Measurements from ENCODE around the gene TRMT11. TPM values are rescaled to one million over a fixed set of nuclear protein-coding genes. Genes with fewer than 3 reads are reported as not detected.
"Not testable (repeated sequence)": the region's sequence is repeated elsewhere in the genome, so short reads cannot be mapped to it uniquely, and the experiment has no call there.

TRMT11 gene
- polyA plus RNA-seq, 3 donors: 23.4 to 27.1 (median 26.3) TPM

DNA sequence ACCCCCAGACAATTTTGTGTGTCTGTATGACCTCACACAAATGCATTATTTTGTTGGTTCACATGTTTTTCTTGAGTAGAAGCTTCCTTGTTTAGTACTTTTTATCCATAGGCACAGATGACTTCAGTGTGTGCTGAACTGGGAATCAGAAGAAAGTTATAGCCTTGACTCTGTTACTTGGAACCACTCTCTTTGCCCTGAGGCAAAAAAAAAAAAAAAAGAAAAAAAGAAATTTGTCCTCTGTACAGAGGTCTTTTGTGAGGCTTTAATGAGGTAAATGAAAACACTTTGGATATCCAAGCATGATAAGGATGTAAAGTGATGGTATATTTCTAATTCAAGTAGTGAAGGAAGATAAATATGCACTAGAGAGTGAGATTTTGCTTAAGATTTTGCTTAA is 51.9 kb downstream of the TRMT11 start:
- no peak for DNase-seq

DNA sequence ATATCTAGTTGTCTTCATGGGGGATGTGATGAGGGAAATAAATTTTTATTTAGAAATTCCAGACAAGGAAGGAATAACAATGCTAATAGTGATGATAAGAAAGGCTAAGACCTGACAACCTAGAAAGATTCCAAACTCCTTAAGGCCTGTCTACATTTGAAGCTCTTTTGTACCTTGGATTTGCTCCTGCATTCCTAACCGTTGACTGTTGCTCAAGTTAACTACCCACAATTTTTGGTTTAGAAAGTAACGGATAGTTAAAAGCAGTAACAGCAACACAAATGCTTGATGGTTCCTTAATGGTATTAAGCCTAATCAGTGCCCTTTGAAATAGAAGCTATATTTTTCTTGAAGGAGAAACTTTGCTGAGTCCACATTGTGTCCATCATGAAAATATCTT is 52.9 kb downstream of the TRMT11 start:
- DNase-seq: no peak

DNA sequence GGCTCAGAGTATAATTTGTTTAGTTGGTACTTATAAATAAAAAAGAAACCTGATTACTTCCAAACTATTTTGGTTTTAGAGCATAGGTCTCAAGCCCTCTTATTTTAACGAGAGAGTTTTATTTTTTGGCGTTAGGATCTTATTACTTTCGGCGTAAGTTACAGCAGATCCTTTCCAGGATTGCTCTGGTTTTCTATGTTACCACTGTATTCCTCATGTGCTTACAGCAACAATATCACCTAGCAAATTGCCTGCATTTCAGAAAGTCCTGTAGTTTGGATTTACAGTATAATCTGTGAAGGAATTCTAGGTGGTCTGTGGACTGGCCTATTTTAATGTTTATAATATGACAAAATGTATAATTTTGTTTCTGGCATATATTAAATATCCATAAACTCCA is 54.1 kb downstream of the TRMT11 start:
- DNase-seq: no peak

DNA sequence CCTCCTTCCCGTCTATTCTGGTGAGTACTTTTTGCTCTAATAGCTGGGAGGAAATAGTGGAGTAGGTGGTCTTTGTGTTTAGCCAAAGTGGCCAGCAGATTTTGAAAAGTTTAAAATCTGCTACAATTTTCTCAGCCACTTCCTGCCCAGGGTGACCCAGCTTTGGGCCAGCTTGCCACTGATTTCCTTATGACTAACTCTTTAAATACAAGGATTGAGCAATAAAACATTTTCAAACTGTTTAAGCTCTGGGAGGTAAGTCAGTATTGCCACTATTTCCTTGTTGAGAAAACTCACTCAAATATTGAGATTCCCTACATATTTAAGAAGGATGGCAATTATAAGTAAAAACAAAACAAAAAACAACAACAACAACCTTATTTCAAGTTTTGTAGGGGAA is 54.5 kb downstream of the TRMT11 start:
- DNase-seq: no peak

DNA sequence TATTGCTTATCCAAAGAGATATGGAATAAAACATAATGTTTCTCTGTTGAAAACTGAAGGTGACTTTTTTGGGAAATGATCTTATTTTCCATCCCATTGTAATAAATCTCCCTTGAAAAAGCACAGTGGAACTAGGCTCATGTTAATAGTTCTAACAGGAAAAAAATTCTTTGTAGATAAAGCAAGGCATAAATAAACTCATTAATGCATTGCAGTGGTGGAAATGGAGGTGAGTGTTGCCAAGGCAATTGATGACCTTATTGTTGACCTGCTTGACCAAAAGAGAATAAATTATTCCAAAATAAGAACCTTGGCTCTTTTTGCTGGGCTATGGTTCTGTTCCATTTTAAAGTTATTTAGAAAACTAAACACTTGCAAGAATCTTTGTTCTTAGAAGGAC is 55.2 kb downstream of the TRMT11 start:
- DNase-seq: no peak

DNA sequence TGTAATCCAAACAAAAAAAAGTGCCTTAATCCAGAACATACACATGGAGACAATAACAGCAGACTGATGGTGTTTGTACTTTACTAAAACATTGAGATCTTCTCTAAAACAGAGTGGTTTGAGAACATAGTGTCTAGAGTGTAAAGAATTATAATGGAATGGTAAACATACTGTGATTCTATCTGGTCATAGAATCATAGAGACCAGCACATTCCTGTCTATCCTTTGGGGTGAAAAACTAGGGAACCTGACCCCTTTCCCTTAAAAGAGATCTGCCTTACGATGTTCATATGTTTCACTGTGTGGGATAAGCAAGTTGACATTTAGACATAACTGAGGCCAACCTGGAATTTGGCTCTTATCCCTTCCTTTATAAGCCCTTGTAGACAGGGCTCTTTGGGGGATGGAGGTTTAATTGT is 55.7 kb downstream of the TRMT11 start:
- DNase-seq: no peak

DNA sequence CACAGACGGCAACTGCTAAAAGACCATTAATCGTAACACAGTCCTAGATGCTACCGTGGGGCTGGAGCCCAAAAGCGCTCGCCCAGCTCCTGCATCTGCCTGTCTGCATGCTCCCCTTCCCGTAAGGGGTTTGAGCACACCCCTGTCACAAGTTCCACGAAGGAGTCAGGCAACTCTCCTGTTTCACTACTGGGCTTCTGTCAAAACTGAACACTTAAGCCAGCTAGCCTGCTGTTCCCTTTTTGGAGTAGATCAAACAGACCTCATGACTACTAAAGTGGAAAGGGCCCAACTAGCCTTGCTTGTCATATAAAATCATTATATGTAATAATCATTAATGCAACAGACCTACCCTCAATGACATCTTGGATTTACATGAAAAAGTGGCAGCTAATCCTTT is 61.3 kb downstream of the TRMT11 start:
- DNase-seq: no peak

DNA sequence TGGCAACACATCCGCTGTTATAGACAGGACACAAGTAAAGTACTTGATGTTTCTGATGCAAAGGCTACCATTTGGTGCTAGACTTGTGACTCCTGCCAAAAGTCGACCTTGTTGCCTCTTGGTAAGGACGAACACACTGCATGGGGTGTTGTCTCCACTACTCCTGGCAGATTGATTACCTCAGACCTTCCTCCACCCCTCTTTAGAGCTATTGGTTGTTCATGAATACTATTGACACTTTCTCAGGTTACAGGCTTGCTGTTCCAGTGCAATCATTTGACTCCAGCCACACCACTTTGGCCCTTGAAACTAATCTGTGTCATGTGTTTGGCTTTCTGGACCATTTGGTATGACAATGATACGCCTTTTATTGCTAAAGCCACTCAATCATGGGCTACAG is 62.3 kb downstream of the TRMT11 start:
- no peak for DNase-seq

DNA sequence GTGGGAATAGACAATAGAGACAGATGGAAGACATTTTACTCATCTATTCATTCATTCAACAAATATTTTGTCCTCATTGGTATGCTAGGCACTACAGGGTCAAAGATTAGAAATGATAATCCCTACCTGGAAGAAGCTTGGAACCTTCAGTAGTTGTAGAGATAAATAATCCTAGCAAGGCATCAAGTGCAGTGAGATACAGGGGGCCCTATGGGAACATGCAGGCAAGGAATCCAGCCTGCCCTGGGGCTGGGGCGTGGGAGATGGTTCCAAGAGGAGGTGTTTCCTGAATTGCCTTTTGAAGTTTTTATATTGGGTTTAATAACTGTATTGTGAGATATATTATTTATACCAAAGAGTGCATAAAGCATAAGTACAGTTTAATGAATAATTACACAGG is 64.5 kb downstream of the TRMT11 start:
- no peak for DNase-seq

DNA sequence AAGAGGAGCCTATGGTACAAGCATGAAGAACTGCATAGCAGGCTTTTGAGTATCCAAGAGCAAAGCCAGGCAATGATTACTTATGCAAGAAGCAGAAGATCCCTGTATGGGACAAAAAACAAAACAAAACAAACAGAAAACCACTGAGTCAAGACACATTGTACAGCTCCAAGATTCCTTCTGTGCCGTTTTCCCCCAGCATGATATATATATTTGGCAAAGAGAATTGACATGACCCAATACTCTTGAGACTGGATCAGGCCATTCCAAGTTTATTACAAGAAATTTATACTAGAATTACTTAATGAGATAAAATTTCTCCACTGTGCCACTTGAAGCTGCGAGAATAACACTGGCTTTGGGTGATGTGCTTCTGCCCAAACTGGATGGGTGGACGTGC is 65.5 kb downstream of the TRMT11 start:
- DNase-seq: no peak

DNA sequence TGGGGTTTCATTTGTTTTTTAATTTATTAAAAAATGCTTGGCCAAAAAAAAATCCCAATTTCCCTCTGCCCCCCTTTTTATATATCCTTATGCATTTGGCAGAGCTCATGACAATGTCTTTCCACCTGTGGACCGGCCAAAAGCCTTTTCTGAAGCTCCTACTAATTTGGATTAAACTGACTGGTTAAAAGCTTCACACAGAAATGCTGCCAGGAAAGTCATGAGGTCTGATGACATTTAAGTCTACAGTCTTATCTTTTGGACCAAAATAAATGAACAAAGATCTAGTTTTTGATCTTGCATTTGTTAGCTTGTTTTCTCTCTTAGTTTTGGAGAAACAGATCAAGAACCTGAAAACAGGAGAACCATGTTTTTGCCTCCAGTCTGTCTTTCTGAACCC is 66.1 kb downstream of the TRMT11 start:
- DNase-seq: no peak

DNA sequence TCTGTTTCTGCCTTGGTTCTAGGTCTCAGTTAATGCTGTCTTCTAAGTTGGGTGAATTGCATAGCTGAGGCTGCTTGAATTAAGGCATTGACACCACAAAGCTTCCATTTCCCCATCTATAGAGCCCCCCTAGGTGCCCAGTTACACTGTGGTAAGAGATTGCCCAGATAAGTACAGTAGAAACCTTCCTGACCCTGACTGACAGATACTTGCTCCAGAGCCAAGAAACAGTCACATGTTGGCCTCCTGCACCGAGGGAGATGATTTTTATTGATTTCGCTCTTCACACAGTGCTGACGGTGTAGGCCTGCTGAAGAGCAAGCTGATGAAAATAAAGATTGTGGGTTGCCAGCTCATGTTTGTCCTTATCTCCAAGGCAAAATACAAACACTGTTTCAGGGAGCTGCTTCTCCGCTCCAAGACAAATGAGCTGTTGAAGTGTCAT is 67.9 kb downstream of the TRMT11 start:
- DNase-seq: no peak

DNA sequence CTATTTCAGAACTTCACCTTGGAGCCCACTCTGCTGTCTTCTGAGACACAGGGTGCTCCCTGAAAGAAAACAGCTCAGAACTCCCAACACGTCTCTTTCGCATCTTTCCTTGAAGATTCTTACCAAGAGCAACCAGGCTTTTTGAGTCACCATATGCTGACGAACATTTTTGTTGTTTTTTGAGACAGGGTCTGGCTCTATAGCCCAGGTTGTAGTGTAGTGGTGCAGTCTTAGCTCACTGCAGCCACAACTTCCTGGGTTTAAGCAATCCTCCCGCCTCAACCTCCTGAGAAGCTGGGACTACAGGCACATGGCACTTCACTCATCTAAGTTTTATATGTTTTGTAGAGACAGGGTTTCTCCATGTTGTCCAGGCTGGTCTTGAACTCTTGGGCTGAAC is 68.5 kb downstream of the TRMT11 start:
- no peak for DNase-seq

DNA sequence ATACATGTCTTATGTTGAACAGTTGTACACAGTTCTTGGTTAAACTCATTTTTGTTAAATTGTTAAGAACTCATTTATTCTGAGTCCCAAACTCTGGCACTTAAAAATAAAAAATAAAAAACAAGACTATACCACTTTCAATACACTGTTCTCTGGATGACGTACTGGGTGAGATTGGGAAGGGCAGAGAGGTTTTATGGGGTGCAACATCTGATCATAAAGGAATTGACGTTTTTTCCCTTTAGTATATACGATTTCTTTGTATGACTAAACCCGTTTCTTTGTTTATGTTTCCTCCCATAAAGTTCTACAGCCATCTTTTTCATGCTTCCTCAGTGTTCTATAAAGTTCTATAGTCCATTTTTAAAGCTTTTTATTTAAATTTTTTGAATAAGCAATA is 69.1 kb downstream of the TRMT11 start:
- DNase-seq: no peak

DNA sequence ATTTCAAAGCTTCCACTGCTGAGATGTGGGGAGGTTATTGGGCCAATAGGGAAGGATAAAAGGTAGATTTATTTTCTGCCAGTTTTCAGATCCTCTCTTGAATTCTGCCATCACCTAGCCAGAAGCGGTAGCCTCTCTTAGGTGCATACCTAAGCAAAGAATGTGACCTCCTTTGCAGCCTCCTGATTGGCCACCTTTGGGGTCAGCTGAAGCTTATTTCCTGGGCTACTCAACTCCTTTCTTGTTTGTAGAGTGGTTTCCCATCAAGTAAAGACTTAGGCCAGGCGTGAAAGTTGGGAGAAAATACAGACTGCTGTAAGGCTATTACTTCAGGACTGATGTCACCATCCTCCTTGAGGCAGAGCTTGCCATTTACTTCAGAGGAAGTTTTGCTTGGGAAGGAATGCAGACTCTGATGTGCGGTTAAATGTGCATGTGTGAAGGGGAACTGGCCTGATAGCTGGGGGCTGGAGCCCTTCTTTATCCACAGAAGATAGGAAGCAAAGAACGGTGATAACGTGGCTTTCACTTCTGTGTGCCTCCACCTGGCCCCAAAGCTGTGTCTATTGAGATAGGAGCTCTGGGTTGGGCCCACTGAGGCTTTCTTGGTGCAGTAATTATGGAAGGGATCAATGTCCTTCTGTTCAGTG is 70.1 kb downstream of the TRMT11 start:
- DNase-seq: no peak

DNA sequence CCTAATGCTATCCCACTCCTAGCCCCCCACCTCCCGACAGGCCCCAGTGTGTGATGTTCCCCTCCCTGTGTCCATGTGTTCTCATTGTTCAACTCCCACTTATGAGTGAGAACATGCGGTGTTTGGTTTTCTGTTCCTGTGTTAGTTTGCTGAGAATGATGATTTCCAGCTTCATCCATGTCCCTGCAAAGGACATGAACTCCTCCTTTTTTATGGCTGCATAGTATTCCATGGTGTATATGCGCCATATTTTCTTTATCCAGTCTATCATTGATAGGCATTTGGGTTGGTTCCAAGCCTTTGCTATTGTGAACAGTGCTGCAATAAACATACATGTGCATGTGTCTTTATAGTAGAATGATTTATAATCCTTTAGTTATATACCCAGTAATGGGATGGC is 71.7 kb downstream of the TRMT11 start:
- not testable (repeated sequence) for DNase-seq

DNA sequence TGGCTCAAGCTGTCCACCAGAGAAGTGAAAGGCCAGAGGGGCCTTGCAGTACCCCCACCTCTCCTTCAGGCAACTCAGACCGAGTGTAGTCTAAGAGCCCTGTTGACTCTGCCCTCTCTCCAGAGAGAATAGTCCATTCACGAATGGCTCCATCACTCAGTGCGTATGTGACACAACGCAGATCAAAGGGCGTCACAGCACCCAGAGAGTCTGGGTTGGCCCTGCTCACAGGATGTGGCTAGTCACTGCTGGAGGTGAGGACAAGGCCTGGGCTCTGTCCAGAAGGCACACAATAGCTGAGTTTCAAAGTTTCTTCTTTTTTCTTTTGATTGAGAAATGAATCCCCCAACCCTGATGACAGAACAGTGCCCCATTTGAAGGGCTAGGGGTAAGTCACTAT is 74.1 kb downstream of the TRMT11 start:
- DNase-seq: no peak

DNA sequence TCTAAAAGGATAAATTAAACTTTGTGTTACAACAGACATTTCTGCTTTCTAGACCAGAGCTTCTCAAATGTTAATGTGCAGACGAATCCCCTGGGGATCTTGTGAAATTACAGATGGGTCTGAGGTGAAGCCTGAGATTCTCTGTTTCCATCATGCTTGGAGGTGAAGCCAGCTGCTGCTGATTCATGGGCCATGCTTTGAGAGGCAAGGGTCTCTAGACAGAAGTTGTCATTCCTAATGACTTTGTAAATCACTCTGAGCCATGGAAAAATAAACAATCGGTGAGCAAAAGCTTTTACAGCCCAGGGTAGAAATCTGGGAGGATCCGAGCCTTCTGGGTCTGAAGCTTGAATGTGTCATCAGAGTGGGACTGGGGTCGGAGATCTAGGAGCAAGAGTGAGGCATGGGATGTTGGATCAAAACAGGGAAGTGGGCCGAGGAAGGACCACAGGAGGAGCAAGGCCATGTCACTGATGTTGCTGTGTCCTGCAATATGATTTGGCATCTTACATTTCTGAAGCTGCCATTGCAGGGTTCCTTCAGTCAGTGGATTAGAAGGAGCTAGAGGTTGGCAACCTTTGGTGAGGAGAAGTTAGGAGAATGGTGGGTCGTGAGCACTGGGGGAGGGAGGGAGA is 77.3 kb downstream of the TRMT11 start:
- peak; percentile 62 for DNase-seq

DNA sequence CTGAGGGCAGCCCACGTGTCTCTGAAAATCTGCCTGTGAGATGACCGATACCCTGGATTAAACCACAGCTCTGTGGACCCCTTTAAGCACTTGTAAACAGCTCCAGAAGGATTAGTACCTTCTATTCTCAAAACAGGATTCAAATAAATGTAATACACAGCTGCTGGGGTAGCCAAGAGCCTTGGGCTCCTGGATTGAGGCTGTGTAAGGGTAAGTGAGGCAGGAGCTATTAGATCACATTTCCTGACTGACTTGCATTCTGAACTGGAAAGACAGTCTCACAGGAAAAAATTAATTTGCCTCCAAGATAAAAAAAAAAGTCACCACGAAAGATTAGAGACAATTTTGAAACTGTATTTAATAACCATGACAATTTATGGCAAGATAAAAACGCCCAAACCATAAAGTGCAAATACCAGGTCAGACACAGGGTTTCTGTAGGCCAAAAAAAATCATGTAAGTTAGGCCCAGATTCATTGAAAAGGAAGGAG is 78.0 kb downstream of the TRMT11 start:
- no peak for DNase-seq

DNA sequence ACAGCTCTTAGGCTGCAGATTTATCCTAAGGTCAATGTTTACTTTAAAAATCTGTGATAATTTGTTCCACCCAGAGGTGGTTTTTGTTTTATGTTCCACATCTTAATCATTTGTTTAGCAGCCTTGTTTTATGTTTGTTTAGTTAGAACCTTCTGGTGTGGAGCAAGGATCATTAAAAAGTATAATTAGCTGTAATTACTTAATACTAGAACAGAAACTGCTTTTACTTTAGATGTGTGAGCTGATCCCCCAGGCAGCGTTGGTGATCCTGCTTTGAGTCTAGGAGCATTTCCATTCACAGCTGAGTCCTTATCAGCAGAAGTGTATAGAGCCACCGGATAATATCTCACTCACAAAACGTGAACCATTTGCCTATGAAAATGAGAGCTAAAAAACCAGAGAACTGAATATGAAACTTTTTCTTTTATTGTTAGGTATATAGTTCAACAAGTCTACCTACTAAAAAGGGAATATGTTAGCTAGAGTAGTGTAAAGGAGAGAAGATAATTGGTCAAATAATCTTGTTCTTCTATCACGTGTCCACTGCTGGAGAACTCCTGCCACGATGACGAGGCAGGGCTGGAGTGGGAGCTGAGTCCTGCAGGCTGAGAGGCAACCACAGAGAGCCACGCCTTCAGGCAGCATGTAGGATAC is 78.5 kb downstream of the TRMT11 start:
- DNase-seq: no peak

DNA sequence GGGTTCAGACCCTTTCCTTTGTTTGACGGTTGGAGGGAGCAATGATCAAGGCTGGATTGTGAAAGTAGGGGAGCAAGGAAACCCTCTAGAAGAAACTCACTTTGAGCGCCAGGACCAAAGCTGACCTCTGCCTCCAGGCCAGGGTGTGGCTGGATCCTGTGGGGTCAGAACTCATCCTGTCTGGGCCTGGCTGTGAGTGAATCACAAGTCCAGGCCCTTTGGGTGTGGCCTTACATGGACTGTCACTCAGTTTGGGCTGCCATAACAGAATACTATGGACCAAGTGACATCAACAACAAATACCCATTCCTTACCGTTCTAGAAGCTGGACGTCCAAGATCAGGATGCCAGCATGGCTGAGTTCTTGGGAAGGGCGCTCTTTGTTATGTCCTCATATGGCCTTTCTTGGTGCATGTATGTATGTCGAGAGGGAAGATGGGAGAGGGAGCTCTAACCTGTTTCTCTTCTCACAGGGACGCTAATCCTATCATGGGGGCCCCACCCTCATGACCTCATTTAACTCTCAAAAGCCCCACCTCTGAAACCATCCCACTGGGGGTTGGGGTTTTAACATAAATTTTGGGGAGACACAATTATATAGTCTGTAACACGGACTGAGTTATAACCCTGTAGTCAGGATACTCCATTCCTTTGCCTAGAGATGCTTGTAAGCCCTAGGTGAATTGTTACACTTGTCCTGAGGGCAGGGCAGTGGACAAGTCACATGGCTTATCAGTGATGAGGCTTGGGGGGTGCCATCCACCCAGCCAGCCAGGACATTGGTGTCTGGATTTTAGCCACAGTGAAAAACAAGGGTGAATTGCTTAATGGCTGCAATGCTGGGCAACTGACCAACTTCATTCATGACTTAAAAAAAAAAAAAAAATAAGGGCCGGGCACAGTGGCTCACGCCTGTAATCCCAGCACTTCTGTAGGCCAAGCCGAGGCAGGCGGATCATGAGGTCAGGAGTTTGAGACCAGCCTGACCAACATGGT is 80.0 kb downstream of the TRMT11 start:
- DNase-seq: no peak

DNA sequence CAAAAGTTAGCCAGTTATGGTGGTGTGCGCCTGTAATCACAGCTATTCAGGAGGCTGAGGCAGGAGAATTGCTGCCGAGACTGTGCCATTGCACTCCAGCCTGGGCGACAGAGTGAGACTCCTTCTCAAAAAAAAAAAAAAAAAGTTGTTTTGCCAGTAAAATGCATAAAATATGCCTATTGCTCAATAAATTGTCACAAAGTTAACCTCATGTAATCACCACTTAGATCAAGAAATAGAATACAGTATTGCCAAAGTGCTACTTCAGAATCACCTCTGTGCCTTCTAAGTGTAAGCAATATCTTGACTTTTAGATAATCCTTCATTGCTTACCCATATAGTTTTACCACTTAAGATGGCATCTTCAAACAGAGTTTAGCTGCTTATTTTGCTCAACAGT is 80.7 kb downstream of the TRMT11 start:
- no peak for DNase-seq
